ENCODE data around the gene ZCCHC2. TPM values are rescaled to one million over a fixed set of nuclear protein-coding genes. Genes with fewer than 3 reads are reported as not detected.

Gene ZCCHC2
- total and polyA plus RNA-seq, 2 donors (not counting 3 experiments of a cell fraction or from before 2014, with no cell fraction given) = 16.2 to 27.2 TPM

DNA sequence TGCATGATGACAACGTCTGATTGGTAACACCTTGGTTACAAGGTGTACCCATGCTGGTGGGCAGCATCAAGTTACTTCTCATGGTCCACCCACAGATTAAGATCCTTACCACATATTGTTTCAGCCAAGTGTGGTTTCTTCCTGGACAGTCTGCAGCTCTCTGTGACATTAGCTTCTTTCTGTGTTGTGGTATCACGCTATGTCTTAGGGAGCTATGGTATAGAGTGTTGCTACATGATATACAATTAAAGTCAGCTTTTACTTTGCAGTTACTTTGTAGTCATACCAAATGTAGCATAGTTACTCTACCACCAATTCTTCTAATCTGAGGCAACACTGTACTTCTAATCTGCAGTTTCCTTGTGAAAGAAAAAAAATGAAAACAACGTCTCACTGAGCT, 48.8 kb downstream of the ZCCHC2 start:
- Histone ChIP-seq H2AFZ (ENCODE audit: low read depth, low read length) (no peak overlapping the region), H3K79me2 (ENCODE audit: control insufficient read depth, insufficient read depth, low read length) (no peaks in the 10 kb centered on the region), H3K27ac (ENCODE audit: insufficient read depth, low read depth, low read length) (no peak overlapping the region), H3K9ac (replicated peaks; ENCODE audit: extremely low read depth, insufficient read depth, low read length) (no peak overlapping the region), H3K36me3 (ENCODE audit: control insufficient read depth in 2 of 2, extremely low read depth in 1 of 2, insufficient read depth in 2 of 2, low read length in 2 of 2) (peaks cover 19 to 27% of the 10 kb centered on the region in 2 experiments), H3K4me3 (replicated peaks in 1 of 3; ENCODE audit: insufficient read depth in 1 of 3, low read depth in 1 of 3, low read length in 3 of 3) (no peak overlapping the region), H3K4me1 (ENCODE audit: control insufficient read depth, extremely low read depth, insufficient read depth, low read length) (no peaks in the 10 kb centered on the region), H3K27me3 (ENCODE audit: control insufficient read depth in 2 of 2, insufficient read depth in 2 of 2, low read length in 2 of 2) (no peaks in the 10 kb centered on the region), H3K4me2 (ENCODE audit: insufficient read depth, low read length) (no peak overlapping the region), H4K20me1 (replicated peaks; ENCODE audit: control insufficient read depth, extremely low read depth, insufficient read depth, low read length) (no peaks in the 10 kb centered on the region), H3K9me3 (replicated peaks; ENCODE audit: control insufficient read depth, insufficient read depth, low read length) (no peaks in the 10 kb centered on the region), H3K9me1 (replicated peaks; ENCODE audit: control insufficient read depth, extremely low read depth, insufficient read depth, low read length) (no peaks in the 10 kb centered on the region)
- intact Hi-C loops (cut with micrococcal nuclease) (no loop called here), dilution Hi-C loops (cut with MboI; ENCODE audit: extremely low pct_ligation_motif_present, low sequenced_read_pairs) (no loop called here)
- FAIRE-seq (no peak), DNase-seq (ENCODE audit: low read depth, low spot score) (no peak)
- TF ChIP-seq EZH2 (IDR thresholded peaks at IDR 0.05; ENCODE audit: borderline replicate concordance, low read depth, low read length, severe bottlenecking) (no peak), POLR2AphosphoS5 (IDR thresholded peaks at IDR 0.05; ENCODE audit: insufficient read depth, low read depth, low read length) (no peak), JUN (IDR thresholded peaks at IDR 0.05; ENCODE audit: borderline replicate concordance, insufficient read depth, insufficient read length, low read depth) (no peak), FOS (IDR thresholded peaks at IDR 0.05; ENCODE audit: borderline replicate concordance, insufficient read depth, low read length) (no peak), MYC (IDR thresholded peaks at IDR 0.05; ENCODE audit: low read depth, low read length) (no peak), GATA2 (IDR thresholded peaks at IDR 0.05; ENCODE audit: insufficient read depth, insufficient read length, low read depth, low read length) (no peak), POLR2A (IDR thresholded peaks at IDR 0.05; ENCODE audit: low read depth, low read length) (no peak)
- TF ChIP-seq, protein P1, sequence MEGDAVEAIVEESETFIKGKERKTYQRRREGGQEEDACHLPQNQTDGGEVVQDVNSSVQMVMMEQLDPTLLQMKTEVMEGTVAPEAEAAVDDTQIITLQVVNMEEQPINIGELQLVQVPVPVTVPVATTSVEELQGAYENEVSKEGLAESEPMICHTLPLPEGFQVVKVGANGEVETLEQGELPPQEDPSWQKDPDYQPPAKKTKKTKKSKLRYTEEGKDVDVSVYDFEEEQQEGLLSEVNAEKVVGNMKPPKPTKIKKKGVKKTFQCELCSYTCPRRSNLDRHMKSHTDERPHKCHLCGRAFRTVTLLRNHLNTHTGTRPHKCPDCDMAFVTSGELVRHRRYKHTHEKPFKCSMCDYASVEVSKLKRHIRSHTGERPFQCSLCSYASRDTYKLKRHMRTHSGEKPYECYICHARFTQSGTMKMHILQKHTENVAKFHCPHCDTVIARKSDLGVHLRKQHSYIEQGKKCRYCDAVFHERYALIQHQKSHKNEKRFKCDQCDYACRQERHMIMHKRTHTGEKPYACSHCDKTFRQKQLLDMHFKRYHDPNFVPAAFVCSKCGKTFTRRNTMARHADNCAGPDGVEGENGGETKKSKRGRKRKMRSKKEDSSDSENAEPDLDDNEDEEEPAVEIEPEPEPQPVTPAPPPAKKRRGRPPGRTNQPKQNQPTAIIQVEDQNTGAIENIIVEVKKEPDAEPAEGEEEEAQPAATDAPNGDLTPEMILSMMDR (IDR thresholded peaks at IDR 0.05; ENCODE audit: extremely low read depth in 1 of 2, insufficient read depth in 1 of 2, low read depth in 1 of 2, low read length in 2 of 2) = no peak
- TF ChIP-seq, protein P2, sequence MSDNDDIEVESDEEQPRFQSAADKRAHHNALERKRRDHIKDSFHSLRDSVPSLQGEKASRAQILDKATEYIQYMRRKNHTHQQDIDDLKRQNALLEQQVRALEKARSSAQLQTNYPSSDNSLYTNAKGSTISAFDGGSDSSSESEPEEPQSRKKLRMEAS (IDR thresholded peaks at IDR 0.05; ENCODE audit: insufficient read depth, insufficient read length) = no peak
- no TSS peak for BruUV-seq (replicated peaks)
- POLR2A ChIA-PET = no interaction called here
- CTCF ChIA-PET = interaction anchor here (1.6 to 2.0 kb wide), 2 partner anchors 15 to 146 kb away, joined by 5 to 6 read pairs; no protein-coding TSS in a partner anchor

Data from endothelial cell of umbilical vein (primary cell).